Measurements from ENCODE around the gene PHF20. TPM values are rescaled to one million over a fixed set of nuclear protein-coding genes. Genes with fewer than 3 reads are reported as not detected.
"Not testable (repeated sequence)": the region's sequence is repeated elsewhere in the genome, so short reads cannot be mapped to it uniquely, and the experiment has no call there.

The PHF20 gene
- polyA plus RNA-seq, 1 donor from 2014 or later: 107 TPM

DNA sequence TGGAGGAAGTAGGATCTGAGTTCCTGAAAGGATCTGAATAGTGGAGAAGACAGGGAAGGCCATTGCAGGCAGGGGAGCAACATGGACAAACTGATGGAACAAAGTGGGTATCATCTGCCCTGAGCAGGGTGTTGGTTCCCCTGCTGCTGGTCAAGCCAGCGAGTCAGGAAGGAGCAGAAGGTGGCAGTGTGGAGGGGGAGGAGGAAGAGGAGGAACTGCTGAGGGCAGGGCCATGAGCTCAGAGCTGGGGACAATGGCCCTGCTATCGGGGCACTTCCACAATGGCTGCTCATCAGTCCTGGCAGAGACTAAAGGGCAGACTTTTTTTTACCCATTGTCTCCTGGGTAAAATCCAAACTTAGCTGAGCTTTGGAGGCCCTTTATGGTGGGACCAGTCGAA is 210.2 kb downstream of the PHF20 start:
- H3K4me3 Mint-ChIP-seq: no peak overlapping the region
- H3K4me1 Mint-ChIP-seq: peaks cover 0 to 1% (median 0%) of the 10 kb centered on the region in 3 donors
- H3K9me3 Mint-ChIP-seq: no peaks in the 10 kb centered on the region
- H3K27ac Mint-ChIP-seq: no peak overlapping the region
- H3K27me3 Mint-ChIP-seq: peaks cover 5% of the 10 kb centered on the region
- peaks cover 6% of the 10 kb centered on the region for H3K36me3 Mint-ChIP-seq

DNA sequence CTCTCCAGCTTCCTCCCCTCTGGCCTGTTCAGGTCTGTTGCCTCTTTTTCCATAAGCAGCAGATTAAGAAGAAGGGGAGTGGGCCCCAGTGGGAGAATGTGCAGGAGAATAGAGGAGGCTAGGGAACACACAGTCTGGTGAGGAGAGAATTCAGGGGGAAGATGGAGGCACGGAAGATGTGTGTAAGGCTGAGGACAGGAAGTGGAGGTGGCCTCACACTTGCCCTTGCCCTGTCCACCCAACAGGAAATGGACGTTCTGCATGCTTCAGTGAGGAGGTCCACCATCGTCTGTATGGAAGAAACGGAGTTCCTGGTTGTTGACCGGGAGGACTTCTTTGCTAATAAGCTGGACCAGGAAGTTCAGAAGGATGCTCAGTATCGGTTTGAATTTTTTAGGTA is 212.6 kb downstream of the PHF20 start:
- H3K27ac Mint-ChIP-seq: no peak overlapping the region
- H3K27me3 Mint-ChIP-seq: peaks cover 5% of the 10 kb centered on the region
- no peaks in the 10 kb centered on the region for H3K9me3 Mint-ChIP-seq
- H3K4me3 Mint-ChIP-seq: no peak overlapping the region
- peaks cover 6% of the 10 kb centered on the region for H3K36me3 Mint-ChIP-seq
- peaks cover 0 to 1% (median 0%) of the 10 kb centered on the region in 3 donors for H3K4me1 Mint-ChIP-seq

DNA sequence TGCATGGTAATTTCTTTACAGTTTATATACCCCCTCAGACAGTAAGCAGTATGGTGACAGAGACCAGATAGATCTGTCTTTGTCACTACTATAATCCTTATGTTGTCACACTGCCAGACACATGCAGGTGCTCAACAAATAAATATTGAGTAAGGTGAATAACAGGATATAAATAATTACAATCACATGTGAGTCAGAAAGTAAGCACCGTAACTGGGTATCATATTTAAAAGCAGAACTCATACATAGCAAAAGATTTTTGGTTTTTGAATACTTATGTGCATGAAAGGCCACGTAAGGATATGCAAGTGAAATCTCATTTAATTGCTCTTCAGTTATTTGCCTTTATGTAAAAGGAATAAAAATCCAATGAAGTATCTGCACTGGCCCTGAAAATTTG is 214.0 kb downstream of the PHF20 start:
- Mint-ChIP-seq H3K4me1 (peaks cover 0 to 1% (median 0%) of the 10 kb centered on the region in 3 donors), H3K27me3 (peaks cover 5% of the 10 kb centered on the region), H3K9me3 (no peaks in the 10 kb centered on the region), H3K27ac (peak overlapping the region in 1 of 3 donors; percentile 53), H3K36me3 (peaks cover 6% of the 10 kb centered on the region), H3K4me3 (no peak overlapping the region)

DNA sequence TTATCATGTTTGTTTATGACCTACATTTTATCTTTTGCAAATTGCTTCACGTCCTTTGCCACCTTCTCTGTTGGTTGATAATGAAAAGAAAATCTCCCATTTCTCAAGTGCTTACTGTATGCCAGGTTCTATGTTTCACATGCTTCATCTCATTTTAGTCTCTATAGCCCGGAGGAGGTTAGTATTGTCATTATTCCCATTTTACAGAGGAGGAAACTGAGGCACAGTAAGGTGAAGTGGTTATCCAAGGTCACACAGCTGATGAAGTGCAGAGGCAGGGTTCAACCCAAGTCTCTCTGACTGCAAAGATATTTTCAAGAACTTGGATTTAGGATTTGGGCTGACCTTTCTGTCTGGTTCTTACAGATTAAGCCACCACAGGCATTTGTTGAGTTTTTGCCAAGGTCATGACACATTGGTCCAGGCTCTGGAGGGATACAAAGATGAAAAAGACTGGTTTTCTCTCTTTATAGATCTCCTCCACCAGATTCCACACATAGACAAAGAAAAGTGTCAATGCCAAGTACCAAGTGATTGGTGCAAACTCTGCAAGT is 217.2 kb downstream of the PHF20 start:
- H3K4me1 Mint-ChIP-seq: peaks cover 4 to 5% (median 4%) of the 10 kb centered on the region in 3 donors
- no peaks in the 10 kb centered on the region for H3K9me3 Mint-ChIP-seq
- no peak overlapping the region for H3K4me3 Mint-ChIP-seq
- H3K27me3 Mint-ChIP-seq: peaks cover 7% of the 10 kb centered on the region
- H3K27ac Mint-ChIP-seq: peak overlapping the region in 1 of 3 donors; percentile 2
- no peaks in the 10 kb centered on the region for H3K36me3 Mint-ChIP-seq

DNA sequence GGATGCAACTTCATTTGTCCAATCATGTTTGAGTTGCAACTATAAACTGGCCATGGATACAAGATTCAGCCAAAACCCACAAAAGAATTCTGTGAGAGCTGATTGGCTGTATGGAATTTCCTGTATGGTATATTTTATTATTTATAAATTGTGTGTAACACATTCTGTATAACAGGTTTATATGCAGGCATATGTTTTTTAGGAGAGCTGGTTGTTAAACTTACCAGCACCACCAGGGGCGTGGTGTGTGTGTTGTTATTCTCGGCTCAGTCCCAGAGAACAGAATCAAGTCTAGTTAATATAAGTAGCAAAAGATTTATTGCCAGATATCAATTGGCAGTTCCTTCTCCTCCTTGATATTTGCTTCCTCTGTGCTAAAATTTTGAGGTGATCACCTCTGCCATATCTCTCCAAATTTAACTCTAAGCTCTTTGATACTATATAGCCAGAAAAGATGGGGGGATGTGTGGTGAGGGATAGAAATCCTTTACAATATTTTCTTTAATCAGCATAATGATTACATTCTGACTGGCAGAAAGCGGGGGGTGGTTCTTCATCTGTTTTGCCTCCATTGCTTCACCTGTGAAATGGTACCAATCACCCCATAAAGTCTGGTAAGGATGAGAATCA is 219.4 kb downstream of the PHF20 start:
- Mint-ChIP-seq H3K4me3 (no peak overlapping the region), H3K4me1 (peaks cover 7 to 10% (median 8%) of the 10 kb centered on the region in 3 donors), H3K27ac (no peak overlapping the region), H3K27me3 (peaks cover 6% of the 10 kb centered on the region), H3K36me3 (no peaks in the 10 kb centered on the region), H3K9me3 (no peaks in the 10 kb centered on the region)

DNA sequence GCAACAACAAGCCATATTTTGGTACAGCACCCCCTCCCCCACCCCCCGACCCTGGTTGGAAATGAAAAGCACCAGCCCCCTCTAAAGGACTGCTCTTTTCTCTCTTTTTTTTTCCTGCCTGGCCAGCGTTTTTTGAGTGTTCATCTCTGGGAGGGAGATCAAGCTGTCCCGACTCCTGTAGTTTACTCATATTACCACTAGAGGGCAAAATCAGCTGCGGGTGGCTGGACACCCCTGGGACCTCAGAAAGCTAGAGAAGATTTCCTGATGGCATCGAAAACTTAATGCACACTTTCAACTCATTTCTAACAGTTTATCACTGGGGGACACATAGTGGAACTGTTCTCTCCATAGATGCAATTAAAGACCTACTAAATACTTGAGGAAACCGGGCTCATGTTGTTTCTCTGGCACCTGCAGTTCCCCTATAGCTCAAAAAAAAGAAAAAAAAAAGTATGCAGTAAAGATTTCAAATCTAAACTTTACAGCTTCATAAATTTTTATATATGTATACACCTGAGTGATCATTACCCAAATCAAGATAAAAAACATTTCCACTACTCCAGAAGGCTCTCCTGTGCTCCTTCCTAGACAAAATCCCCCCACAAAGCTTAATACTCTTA is 221.0 kb downstream of the PHF20 start:
- Mint-ChIP-seq H3K27me3 (peaks cover 3% of the 10 kb centered on the region), H3K9me3 (no peaks in the 10 kb centered on the region), H3K4me3 (peak overlapping the region in 1 of 4 donors; percentile 26), H3K27ac (no peak overlapping the region), H3K4me1 (peaks cover 6 to 10% (median 7%) of the 10 kb centered on the region in 3 donors), H3K36me3 (no peaks in the 10 kb centered on the region)

DNA sequence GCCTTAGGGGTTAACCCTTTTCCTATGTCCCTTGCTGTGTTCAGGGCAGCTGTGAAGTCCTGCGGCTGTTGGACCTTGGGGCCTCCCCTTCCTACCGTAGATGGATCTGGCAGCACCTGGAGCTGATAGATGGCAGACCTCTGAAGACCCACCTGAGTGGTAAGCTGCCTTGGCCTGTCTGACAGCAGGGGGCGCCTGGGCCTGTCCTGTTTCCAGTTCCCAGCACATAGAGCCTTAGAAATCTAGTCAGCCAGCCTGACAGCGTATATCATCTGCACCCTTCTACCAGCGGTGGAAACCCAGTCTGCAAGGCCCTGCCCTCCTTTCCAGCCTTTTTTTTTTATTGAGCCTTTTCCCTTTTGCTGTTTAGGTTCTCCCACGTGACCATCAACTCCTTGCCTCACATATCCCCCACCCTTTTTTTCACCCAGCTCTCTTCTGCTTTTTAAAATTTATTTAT is 223.2 kb downstream of the PHF20 start:
- H3K27ac Mint-ChIP-seq: no peak overlapping the region
- peaks cover 3% of the 10 kb centered on the region for H3K27me3 Mint-ChIP-seq
- no peak overlapping the region for H3K4me3 Mint-ChIP-seq
- peaks cover 6 to 10% (median 7%) of the 10 kb centered on the region in 3 donors for H3K4me1 Mint-ChIP-seq
- peaks cover 1% of the 10 kb centered on the region for H3K36me3 Mint-ChIP-seq
- H3K9me3 Mint-ChIP-seq: no peaks in the 10 kb centered on the region

DNA sequence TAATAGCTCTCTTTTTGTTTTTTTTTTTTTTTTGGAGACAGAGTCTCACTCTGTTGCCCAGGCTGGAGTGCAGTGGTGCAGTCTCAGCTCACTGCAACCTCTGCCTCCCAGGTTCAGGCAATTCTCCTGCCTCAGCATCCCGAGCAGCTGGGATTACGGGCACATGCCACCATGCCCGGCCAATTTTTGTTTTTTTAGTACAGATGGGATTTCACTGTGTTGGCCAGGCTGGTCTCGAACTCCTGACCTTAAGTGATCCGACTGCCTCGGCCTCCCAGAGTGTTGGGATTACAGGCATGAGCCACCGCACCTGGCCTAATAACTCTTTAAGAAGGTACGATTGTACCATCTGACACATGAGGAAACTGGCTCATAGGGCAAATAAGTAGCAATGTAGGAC is 224.7 kb downstream of the PHF20 start:
- H3K36me3 Mint-ChIP-seq: not testable (repeated sequence)

More for the DNA sequence above, 224.7 kb downstream of the PHF20 start:
- H3K27me3 Mint-ChIP-seq, H3K9me3 Mint-ChIP-seq, H3K4me3 Mint-ChIP-seq, H3K4me1 Mint-ChIP-seq: not testable (repeated sequence)
- peak overlapping the region in 1 of 3 donors; percentile 79 for H3K27ac Mint-ChIP-seq

Other genes starting within 250 kb of the PHF20 start
- gene C20orf173, start 242.4 kb upstream of the PHF20 start, polyA plus RNA-seq: not detected
- gene ERGIC3, start 229.9 kb upstream of the PHF20 start, polyA plus RNA-seq: 119 TPM
- gene SPAG4, start 156.2 kb upstream of the PHF20 start, polyA plus RNA-seq: 1.9 TPM
- 306 TPM for gene CPNE1, start 107.1 kb upstream of the PHF20 start, polyA plus RNA-seq
- 36.9 TPM for gene RBM12, start 107.1 kb upstream of the PHF20 start, polyA plus RNA-seq
- gene NFS1, start 72.7 kb upstream of the PHF20 start, polyA plus RNA-seq: 18.1 TPM
- 323 TPM for gene ROMO1, start 72.6 kb upstream of the PHF20 start, polyA plus RNA-seq
- gene RBM39, start 29.8 kb upstream of the PHF20 start, polyA plus RNA-seq: 191 TPM
- 190 TPM for gene SCAND1, start 182.5 kb downstream of the PHF20 start, polyA plus RNA-seq
- gene CNBD2, start 196.6 kb downstream of the PHF20 start, polyA plus RNA-seq: 6.3 TPM